ENCODE measurements around the gene LEF1.

The LEF1 gene

GRCh38 chr4:108175966-108176365 is 7.2 kb upstream of the LEF1 start:
- DNase-seq (ENCODE audit: low read depth), result no peak

- DNase-seq (ENCODE audit: low read depth), result no peak
These were observed 6.1 kb upstream of the LEF1 start for GRCh38 chr4:108174856-108175255.

DNA sequence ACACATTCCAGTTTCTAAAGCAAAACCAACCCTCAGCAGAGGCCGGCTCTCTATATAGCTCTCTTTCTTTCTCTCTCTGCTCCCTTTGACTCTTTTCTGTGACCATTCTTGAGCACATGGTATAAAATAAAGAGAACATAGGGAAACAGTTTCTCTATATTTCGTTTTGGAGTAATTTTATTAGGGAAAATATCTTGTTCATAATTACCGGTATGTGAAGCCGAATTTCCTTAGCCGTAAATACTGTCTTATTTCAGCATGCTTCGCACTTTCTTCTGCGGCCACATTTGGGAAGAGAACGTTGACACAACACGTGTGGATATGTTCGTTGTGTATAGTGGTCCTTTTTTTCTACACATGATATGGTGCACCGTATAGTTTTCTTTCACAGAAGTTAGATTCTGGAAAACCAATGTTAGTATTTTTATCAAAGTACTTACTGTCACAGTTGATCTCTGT is 4.9 kb upstream of the LEF1 start:
- no peak for DNase-seq (ENCODE audit: low read depth)

DNA sequence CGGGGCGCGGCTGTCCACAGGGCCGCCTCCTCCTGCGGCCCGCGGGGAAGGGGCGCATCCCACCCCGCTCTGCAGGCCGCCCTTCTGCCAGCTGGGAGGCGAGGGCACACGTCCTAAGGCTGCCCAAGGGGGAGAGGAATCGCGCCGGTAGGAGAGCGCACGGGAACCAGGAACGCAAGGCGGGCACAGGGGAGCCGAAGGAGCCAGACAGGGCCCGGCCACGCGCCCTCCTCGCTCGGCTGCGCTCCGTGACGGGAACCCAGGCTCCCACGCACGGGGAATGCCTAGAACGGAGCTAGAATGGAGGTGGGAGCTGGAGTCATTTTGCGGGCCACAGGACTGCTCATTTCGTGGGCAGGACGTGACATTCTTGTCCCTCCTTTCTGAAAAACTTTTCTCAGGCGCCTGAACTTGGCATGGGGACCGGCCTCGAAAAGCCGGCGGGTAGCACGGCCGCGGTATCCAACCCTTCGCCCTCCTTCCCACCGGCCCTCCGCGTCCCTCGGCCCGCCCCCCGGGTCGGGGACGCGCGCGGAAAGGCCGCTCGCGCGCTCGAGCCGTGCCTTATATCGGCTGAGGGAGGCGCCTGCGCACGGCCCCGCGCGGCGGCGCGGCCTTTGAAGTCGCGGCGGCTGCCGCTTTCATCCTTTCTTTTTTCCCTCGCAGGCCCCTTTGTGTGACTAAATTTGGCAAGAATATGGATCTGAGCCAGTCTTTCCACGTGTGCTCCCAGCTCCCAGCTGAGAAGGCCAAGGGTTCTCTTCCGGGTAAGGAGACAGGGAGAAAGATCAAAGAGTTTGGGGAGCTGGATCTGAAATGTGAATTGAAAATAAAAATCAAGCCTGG is 4.2 kb upstream of the LEF1 start:
- no peak for DNase-seq (ENCODE audit: low read depth)

- no peak for DNase-seq (ENCODE audit: low read depth)
These were observed 3.6 kb upstream of the LEF1 start for GRCh38 chr4:108172231-108172752.

DNA sequence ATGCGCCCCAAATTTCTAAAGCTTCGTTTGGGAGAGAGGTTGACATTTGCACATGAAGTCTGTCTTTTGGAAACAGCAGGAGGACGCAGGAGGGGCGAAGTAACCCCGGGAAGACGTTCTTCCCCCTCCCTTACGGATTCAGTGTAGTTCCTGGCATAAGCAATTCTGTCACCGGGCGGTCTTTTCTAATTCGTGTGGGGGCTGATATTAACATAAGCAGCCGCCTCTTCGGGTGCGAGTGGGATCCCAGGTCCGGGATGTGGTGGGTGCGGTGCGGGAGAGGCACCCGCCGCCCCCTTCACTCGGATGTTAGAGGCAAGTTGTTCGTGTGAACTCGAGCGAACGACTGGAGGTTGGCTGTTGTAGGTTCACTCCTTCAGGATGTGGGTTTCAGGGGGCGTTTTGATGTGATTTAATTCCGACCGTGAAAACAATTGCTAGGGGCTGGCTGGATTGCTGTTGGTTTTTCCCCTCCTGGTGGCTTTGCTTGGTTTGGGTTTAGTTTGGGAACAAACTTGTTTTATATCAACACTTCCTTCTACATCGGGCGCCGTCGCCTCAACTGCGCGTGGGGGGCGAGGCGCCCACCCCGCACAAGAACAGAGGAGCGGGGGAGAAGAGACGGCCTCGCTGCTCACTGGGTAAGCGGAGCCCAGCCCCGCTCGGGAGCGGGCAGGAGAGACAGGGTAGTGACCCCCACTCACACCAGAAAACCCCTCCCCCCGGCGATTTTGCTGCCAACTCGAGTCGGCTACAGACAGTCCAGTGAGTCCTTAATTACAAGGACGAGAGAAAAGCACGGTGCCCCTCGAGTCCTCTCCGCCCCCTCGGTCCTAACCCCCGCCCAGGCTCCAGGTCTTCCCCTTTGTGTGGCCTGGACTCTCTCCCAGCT is 2.9 kb upstream of the LEF1 start:
- DNase-seq (ENCODE audit: low read depth), result no peak

DNA sequence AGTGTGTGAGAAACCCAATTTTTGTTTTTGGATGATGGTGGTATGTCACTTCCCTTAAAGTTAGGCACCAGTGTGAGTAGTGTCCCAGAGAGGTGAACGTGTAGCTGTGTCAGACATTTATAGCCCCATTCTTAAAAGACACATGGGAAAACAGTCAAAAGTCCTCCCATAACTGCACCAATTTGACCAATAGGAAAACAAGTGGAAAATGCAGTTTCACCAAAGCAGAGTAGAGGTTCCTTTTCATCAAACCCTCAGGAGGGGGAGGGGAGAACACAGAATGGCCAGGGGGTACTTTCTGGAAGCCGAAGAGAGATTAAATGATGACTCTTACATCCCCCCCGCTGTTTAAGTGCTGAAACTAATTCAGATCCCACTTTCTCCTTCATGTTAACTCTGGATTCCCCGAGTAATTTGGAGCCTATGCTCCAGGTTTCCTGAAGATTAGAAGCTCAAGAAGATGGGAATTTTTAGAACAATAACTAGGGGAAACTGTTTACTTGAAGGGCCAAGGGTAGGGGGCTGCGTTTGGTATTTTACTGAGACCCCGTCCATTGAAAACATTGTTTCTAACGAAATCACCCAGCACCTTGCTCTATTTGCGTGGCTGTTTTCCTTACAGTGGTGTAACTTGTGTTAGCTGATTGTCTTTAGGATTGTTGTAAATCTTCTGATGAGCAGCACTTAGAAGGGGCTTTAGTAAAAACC is 2.1 kb upstream of the LEF1 start:
- DNase-seq (ENCODE audit: low read depth), result no peak

DNA sequence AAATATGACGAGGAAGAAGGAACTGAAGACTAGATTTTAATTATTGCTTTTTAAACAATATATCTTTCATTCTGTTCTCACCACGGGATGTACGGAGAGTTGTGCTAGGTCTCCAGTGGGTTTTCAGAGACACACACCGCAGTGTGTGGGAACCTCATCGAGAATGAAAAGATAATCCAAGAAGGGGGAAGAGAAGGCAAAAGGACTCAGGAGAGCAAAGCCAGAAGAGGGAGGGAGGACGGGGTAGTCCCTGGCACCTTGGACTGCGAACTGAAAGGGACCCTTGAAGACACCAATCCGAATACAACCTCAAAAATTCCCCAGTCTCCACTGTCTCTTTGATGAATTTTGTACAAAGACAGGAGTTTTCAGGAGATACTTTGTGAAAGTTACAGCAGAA is 932 bp upstream of the LEF1 start:
- no peak for DNase-seq (ENCODE audit: low read depth)

- DNase-seq (ENCODE audit: low read depth), result no peak
These were observed 517 bp downstream of the LEF1 start for GRCh38 chr4:108168160-108168670.

- DNase-seq (ENCODE audit: low read depth), result no peak
These were observed 2.1 kb downstream of the LEF1 start for GRCh38 chr4:108166441-108167315.

GRCh38 chr4:108166038-108166437 is 2.7 kb downstream of the LEF1 start:
- no peak for DNase-seq (ENCODE audit: low read depth)

DNA sequence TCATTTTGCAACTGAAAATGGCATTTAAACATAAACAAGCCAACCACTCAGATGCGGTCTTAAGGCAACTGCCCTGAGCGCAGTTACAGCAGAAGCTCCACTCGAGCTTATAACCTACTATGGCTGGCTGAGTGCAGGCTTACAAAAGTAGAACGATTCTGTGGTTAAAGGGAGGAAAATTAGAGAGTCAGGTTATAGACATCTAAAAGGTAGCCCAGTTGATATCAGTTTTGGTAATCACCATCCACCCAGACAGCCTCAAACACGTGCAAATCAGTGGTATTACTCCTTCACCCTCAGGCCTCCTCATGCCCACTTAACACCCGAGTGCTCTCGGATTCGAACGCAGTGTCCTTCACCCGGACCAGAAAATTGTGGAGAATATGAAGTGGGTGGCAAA is 3.1 kb downstream of the LEF1 start:
- no peak for DNase-seq (ENCODE audit: low read depth)

DNA sequence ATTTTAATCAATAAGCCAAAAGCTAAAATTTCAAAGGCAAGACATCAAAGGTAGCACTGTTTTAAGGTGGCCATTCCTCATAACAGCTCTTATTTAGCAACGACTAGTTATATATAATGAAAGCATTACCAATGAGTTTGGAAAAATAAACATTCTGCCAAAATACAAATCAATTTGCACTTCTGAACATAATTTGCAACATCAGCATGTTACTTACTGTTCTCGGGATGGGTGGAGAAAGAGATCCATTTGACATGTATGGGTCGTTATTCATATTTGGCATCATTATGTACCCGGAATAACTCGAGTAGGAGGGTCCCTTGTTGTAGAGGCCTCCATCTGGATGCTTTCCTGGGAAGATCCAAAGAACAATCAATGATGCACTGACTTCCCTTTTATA is 5.4 kb downstream of the LEF1 start:
- no peak for DNase-seq (ENCODE audit: low read depth)

DNA sequence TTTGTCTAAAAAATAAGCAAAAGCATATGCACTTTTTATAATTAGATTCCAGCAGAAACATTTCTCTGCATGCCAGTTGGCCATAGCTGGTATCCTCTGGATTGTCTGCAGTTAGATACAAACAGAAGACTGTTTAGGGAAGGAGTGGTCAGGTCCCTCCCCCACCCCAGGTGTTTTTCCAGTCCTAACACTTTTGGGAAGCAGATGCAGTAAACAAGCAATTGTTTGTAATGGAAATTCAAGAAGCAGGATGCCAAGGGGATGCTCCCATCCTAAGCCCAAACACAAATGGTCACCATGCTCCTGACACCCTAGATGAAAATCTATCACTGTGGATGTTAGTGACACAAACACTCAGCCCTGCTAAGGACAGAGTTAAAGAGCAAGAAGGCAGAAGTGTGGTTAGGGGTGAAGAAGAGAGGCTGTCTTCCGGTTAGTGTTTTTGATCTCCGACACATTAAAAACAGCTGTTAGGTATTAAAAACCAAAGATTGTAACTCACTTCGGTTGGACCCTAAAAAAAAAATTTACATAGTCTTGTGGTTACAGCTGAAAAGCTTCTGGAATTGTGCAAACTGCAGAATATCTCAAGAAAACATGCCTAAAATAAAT is 7.9 kb downstream of the LEF1 start:
- DNase-seq (ENCODE audit: low read depth), result no peak

- no peak for DNase-seq (ENCODE audit: low read depth)
These were observed 8.9 kb downstream of the LEF1 start for GRCh38 chr4:108159845-108160244.

- no peak for DNase-seq (ENCODE audit: low read depth)
These were observed 11.1 kb downstream of the LEF1 start for GRCh38 chr4:108157655-108158054.

DNA sequence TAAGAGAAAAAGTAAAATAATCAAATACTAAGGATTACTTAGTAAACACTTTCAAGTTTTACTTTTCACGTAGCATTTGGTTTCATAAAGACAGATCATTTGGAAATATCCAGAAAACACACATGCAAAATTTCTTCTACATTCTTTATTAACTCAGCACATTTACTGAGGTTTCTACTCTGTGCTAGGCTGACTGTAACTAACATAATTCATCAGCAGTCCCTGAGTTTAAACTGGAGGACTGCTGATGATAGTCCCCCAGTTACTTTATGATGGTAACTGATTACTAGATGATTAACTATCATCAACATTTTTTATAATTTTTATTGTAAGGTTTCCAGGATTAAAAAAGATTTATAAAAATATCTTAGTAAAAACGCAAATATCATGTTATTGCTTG is 12.3 kb downstream of the LEF1 start:
- no peak for DNase-seq (ENCODE audit: low read depth)

DNA sequence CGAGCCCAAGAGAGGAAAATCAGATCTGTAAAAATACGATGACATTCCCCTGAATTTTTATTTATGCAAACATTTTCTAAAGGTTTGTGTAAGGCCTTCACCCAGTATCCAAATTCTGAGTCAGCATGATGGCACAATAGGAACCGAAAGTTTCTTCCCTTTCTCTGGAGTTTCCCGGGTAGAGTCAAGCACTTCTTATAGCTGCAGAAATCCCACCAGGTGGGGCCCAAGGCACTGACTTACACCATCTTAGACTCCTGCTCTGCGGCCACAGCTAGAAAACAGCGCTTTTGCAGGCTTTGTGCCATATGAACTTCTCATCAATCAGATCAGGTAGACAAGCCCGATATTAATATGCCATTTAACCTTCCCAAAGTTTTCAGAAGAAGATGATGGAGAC is 13.4 kb downstream of the LEF1 start:
- DNase-seq (ENCODE audit: low read depth), result no peak

DNA sequence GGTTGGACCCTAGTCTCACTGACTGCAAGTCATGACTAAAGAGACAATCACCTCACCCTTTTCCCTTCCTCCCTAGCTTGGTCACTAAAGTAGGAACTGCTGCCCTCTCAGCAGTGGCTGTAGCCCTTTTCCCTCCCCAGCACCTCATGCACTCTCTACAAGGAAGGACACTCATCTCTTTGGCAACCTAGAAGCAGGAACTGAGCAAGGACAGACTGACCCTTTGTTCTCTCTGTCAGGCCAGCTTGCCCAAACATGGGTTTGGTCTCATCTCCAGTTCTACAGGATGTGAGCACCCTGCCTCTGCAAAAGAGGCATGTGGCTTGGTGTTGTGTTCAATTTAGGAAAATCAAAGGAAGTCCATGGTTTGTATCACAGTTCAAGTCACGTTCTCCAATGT is 15.8 kb downstream of the LEF1 start:
- DNase-seq (ENCODE audit: low read depth), result no peak

DNA sequence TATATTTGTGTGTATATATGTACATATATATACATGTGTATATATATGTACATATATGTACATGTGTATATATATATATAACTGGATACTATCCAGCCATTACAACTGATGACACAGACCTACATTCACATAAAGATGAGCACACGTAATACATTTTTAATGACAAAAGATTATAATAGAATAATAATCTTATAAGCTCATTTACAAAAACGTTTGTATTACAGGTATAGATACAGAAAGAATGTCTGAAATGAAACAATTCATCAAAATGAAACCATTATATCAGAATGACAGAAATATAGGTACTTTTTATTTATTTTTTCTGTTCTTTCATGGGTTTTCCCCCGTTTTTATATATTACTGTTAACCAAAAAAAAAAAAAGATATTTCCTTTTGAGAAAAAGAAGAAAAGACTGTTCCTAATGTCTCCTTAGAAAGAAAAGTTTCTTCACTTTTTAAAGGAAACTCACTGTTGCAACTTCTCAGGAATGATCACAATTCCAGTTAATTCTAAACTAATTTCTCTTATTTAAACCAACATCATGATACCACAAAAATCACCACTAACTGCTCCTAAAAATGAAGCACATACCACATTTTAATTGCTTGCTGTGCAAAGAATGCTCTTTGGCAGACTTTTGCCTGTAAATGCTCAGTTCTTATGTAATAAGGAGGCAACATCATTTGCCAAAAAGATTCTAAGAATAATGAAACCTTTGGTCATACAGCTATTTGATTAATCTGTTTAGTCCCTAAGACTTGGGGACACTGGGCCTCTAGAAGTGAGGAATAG is 18.9 kb downstream of the LEF1 start:
- no peak for DNase-seq (ENCODE audit: low read depth)
